Ishikawa (cell line): ENCODE measurements around the gene ELF4.

Source experiments
- CEBPB ChIP-seq: IDR thresholded peaks from 2 replicates; pipeline ENCODE4 v1.6.1; 2012
- CREB1 ChIP-seq: IDR thresholded peaks from 2 replicates; pipeline ENCODE4 v1.6.1; 2012; ENCODE audit warnings: low read depth
- EGR1 ChIP-seq: IDR thresholded peaks from 2 replicates; pipeline ENCODE4 v1.6.1; 2012
- EP300 ChIP-seq: IDR thresholded peaks from 2 replicates; pipeline ENCODE4 v1.6.1; 2012; ENCODE audit warnings: borderline replicate concordance
- FOXM1 ChIP-seq: IDR thresholded peaks from 2 replicates; pipeline ENCODE4 v1.6.1; 2012; ENCODE audit warnings: low read depth, borderline replicate concordance
- MAX ChIP-seq: IDR thresholded peaks from 2 replicates; pipeline ENCODE4 v1.6.1; 2012
- NFIC ChIP-seq: IDR thresholded peaks from 2 replicates; pipeline ENCODE4 v1.6.1; 2012
- RAD21 ChIP-seq: IDR thresholded peaks from 2 replicates; pipeline ENCODE4 v1.6.1; 2012; ENCODE audit warnings: low read depth
- REST ChIP-seq: IDR thresholded peaks from 2 replicates; pipeline ENCODE4 v1.6.1; 2012; ENCODE audit warnings: low read depth, mild to moderate bottlenecking
- TAF1 ChIP-seq: IDR thresholded peaks from 2 replicates; pipeline ENCODE4 v1.6.1; 2012; ENCODE audit warnings: low read depth, mild to moderate bottlenecking
- TCF12 ChIP-seq: IDR thresholded peaks from 2 replicates; pipeline ENCODE4 v1.6.1; 2012; ENCODE audit warnings: low read depth
- TEAD4 ChIP-seq: IDR thresholded peaks from 2 replicates; pipeline ENCODE4 v1.6.1; 2012
- USF1 ChIP-seq: IDR thresholded peaks from 2 replicates; pipeline ENCODE4 v1.6.1; 2012
- YY1 ChIP-seq: IDR thresholded peaks from 2 replicates; pipeline ENCODE4 v1.6.1; 2012; ENCODE audit warnings: low read depth
- ZBTB7A ChIP-seq: IDR thresholded peaks from 2 replicates; pipeline ENCODE4 v1.6.1; 2012; ENCODE audit warnings: low read depth

ELF4 gene

GRCh38 chrX:130066975-130067615 is 43.2 kb downstream of the ELF4 start:
- TF ChIP-seq EGR1 = no peak
- TF ChIP-seq RAD21 = no peak
- no peak for TF ChIP-seq ZBTB7A
- TF ChIP-seq USF1 = no peak
- TF ChIP-seq TAF1 = no peak
- TF ChIP-seq TCF12 = no peak
- TF ChIP-seq MAX = no peak
- no peak for TF ChIP-seq REST
- TF ChIP-seq CEBPB = no peak
- TF ChIP-seq YY1 = no peak

- TF ChIP-seq CEBPB (no peak), USF1 (peak; percentile 38), TCF12 (peak; percentile 44; the same call in 1 of the 2 replicates), EP300 (no peak), RAD21 (peak; percentile 86), TEAD4 (no peak), ZBTB7A (peak; percentile 61; the same call in 1 of the 2 replicates), EGR1 (no peak), TAF1 (peak; percentile 37), REST (no peak), MAX (peak; percentile 99), NFIC (no peak; the same call in 1 of the 2 replicates), FOXM1 (no peak), CREB1 (no peak), YY1 (peak; percentile 61; the same call in 1 of the 2 replicates)
These were observed 49.9 kb downstream of the ELF4 start for GRCh38 chrX:130060122-130061069.

GRCh38 chrX:130058652-130059051 is 51.6 kb downstream of the ELF4 start:
- TF ChIP-seq TEAD4 (no peak), CREB1 (no peak), ZBTB7A (no peak), NFIC (no peak), EP300 (no peak), MAX (no peak), TAF1 (no peak), USF1 (no peak), TCF12 (no peak), EGR1 (no peak), FOXM1 (no peak), YY1 (no peak)

- no peak for TF ChIP-seq MAX
- no peak for TF ChIP-seq CREB1
- TF ChIP-seq ZBTB7A = no peak
- no peak for TF ChIP-seq EGR1
- TF ChIP-seq EP300 = no peak
- TF ChIP-seq RAD21 = no peak
- TF ChIP-seq YY1 = no peak
- TF ChIP-seq CEBPB = no peak
- TF ChIP-seq USF1 = no peak
- no peak for TF ChIP-seq FOXM1
- no peak for TF ChIP-seq NFIC
- no peak for TF ChIP-seq REST
- TF ChIP-seq TAF1 = no peak
- no peak for TF ChIP-seq TCF12
- TF ChIP-seq TEAD4 = no peak
These were observed 53.1 kb downstream of the ELF4 start for GRCh38 chrX:130057209-130057608.
